ENCODE data around the gene VAV1. TPM values are rescaled to one million over a fixed set of nuclear protein-coding genes. Genes with fewer than 3 reads are reported as not detected.

Gene VAV1
- total and polyA plus RNA-seq, 9 of the 15 experiments (the other 6 are each of a cell fraction or from before 2014, with no cell fraction given): 0.46 to 20.1 (median 11.1) TPM

GRCh38 chr19:6796278-6796677 is 23.8 kb downstream of the VAV1 start:
- intact Hi-C loops (cut with micrococcal nuclease): no loop called here
- H3K4me1 ChIP-seq (replicated peaks in 1 of 2; ENCODE audit: control insufficient read depth in 2 of 2, insufficient read depth in 2 of 2, low read length in 2 of 2): peaks cover 2 to 7% of the 10 kb centered on the region in 2 experiments; a peak in 4 of 5 replicates
- no peaks in the 10 kb centered on the region for H3K9me1 ChIP-seq (ENCODE audit: control insufficient read depth, insufficient read depth, low read length)
- no peaks in the 10 kb centered on the region for H4K20me1 ChIP-seq (replicated peaks; ENCODE audit: control insufficient read depth, insufficient read depth, low read length)
- ATAC-seq: no peak
- BruUV-seq (replicated peaks): no TSS peak
- 34% methylated on average over 4 of the region's 4 CpGs for WGBS (ENCODE audit: insufficient coverage, low coverage, missing lambda C conversion rate)
- no peak for TF ChIP-seq SMAD2 (IDR thresholded peaks at IDR 0.05; ENCODE audit: low read depth, low read length)
- TF ChIP-seq POLR2AphosphoS5 (IDR thresholded peaks at IDR 0.05; ENCODE audit: control insufficient read depth, insufficient read depth, low read depth, low read length): no peak
- peak; percentile 66 for TF ChIP-seq RBM25 (IDR thresholded peaks at IDR 0.05; ENCODE audit: low read depth, low read length, severe bottlenecking)
- TF ChIP-seq NR2C1 (IDR thresholded peaks at IDR 0.05): no peak
- TF ChIP-seq NR2C1 (tag; IDR thresholded peaks at IDR 0.05): no peak
- no peak for TF ChIP-seq KDM2B (CRISPR knock-in tag; IDR thresholded peaks at IDR 0.05)
- no peak for TF ChIP-seq ZNF407 (IDR thresholded peaks at IDR 0.05; ENCODE audit: low read depth)
- no peak for TF ChIP-seq ZNF583 (CRISPR knock-in tag; IDR thresholded peaks at IDR 0.05)
- 0 out of 2 replicates have a peak, but pooled peaks have one; percentile 7 for TF ChIP-seq BCOR (IDR thresholded peaks at IDR 0.05)
- no peak for TF ChIP-seq FUS (optimal IDR thresholded peaks at IDR 0.05; ENCODE audit: low read depth, low read length)
- TF ChIP-seq HEY1 (CRISPR knock-in tag; IDR thresholded peaks at IDR 0.05; ENCODE audit: borderline replicate concordance): no peak
- H3K9me3 ChIP-seq (replicated peaks; ENCODE audit: control insufficient read depth, insufficient read depth, low read depth, low read length): peaks cover 3% of the 10 kb centered on the region
- ChIA-PET CTCF (ENCODE audit: low intra/inter-chr PET ratio) (no interaction called here), POLR2A (interaction anchor here (0.6 kb wide), 1 partner anchor 27 kb away, joined by 3 read pairs; no protein-coding TSS in a partner anchor)
- no peak overlapping the region; the same call in 2 of the 3 replicates for H3K27ac ChIP-seq (ENCODE audit: extremely low read depth, low read depth, low read length)
- in situ Hi-C loops (cut with MboI): no loop called here
- H3K9ac ChIP-seq (ENCODE audit: insufficient read depth in 1 of 2, low read depth in 2 of 2, low read length in 2 of 2): no peak overlapping the region
- no peak for DNase-seq (ENCODE audit: extremely low read depth in 1 of 4, low spot score in 3 of 4)
- FAIRE-seq: no peak
- no peaks in the 10 kb centered on the region for H3K27me3 ChIP-seq (ENCODE audit: control insufficient read depth in 2 of 2, insufficient read depth in 2 of 2, low read length in 2 of 2)
- no peak overlapping the region for H3K4me3 ChIP-seq
- H3K36me3 ChIP-seq (ENCODE audit: control insufficient read depth, insufficient read depth, low read length): no peaks in the 10 kb centered on the region
- no peaks in the 10 kb centered on the region for H3K79me2 ChIP-seq (ENCODE audit: control insufficient read depth, insufficient read depth, low read length)
- H3K4me2 ChIP-seq (ENCODE audit: insufficient read depth, low read length): no peak overlapping the region
- no peak overlapping the region; the same call in 1 of the 2 replicates for H2AFZ ChIP-seq (ENCODE audit: low read depth, low read length)

Data from K562 (cell line).